HepG2 (cell line): ENCODE data around the gene VEPH1.

ENCODE experiments used
- CBFB ChIP-seq: sonication (generic); formaldehyde crosslinking; IDR thresholded peaks from 2 replicates; pipeline ENCODE4 v1.4.0; 2020; ENCODE audit warnings: missing genetic modification reagents
- CTCF ChIP-seq: sonication (generic); formaldehyde crosslinking; IDR thresholded peaks from 2 replicates; pipeline ENCODE4 v1.5.0; 2020; ENCODE audit warnings: mild to moderate bottlenecking, missing genetic modification reagents, moderate library complexity
- EZH2 ChIP-seq: conservative IDR thresholded peaks from 2 replicates; pipeline ENCODE4 v1.6.1; 2012; ENCODE audit warnings: mild to moderate bottlenecking, low read depth, low read length, moderate library complexity
- NFYB ChIP-seq: sonication (generic); formaldehyde crosslinking; IDR thresholded peaks from 2 replicates; pipeline ENCODE4 v1.4.0; 2020; ENCODE audit warnings: missing genetic modification reagents
- POLR2A ChIP-seq, 2 experiments: IDR thresholded peaks; 2 replicates each; pipeline ENCODE4 v1.6.1; 2011; ENCODE audit warnings: low read depth in 2 of 2, low read length in 2 of 2, mild to moderate bottlenecking in 1 of 2, moderate library complexity in 1 of 2; ENCODE audit not compliant: insufficient read depth in 1 of 2
- POLR2AphosphoS5 ChIP-seq: IDR thresholded peaks from 2 replicates; pipeline ENCODE4 v1.6.1; 2012; ENCODE audit warnings: low read depth, low read length
- RAD21 ChIP-seq: fragments of 450-650 bp; formaldehyde crosslinking; IDR thresholded peaks from 2 replicates; pipeline ENCODE4 v1.5.0; 2020; ENCODE audit warnings: mild to moderate bottlenecking
- REST ChIP-seq, 2 experiments: IDR thresholded peaks; 2 replicates each; pipeline ENCODE4 v1.6.1; 2011 to 2012; ENCODE audit warnings: low read length in 2 of 2, borderline replicate concordance in 1 of 2, low read depth in 1 of 2, mild to moderate bottlenecking in 1 of 2, moderate library complexity in 1 of 2
- SMC3 ChIP-seq: IDR thresholded peaks from 2 replicates; pipeline ENCODE4 v1.6.1; 2011; ENCODE audit warnings: low read length, improper control_type of control experiment
- TBL1XR1 ChIP-seq: fragments of 150-350 bp; IDR thresholded peaks from 2 replicates; pipeline ENCODE4 v1.6.1; 2014; ENCODE audit warnings: borderline replicate concordance, low read length; ENCODE audit not compliant: partially characterized antibody
- ZNF33B ChIP-seq: sonication (generic); formaldehyde crosslinking; IDR thresholded peaks from 2 replicates; pipeline ENCODE4 v1.5.1; 2020; ENCODE audit warnings: mild to moderate bottlenecking, missing genetic modification reagents
- ZNF629 ChIP-seq: sonication (generic); formaldehyde crosslinking; conservative IDR thresholded peaks from 2 replicates; pipeline ENCODE4 v1.5.0; 2020; ENCODE audit warnings: missing genetic modification reagents
- TF ChIP-seq, protein P1 (sequence below): sonication (generic); formaldehyde crosslinking; IDR thresholded peaks from 2 replicates; pipeline ENCODE4 v1.4.0; 2020; ENCODE audit warnings: missing genetic modification reagents, borderline replicate concordance
- TF ChIP-seq, protein P2 (sequence below): IDR thresholded peaks from 2 replicates; pipeline ENCODE4 v1.6.1; 2016; ENCODE audit warnings: low read depth, control low read depth

- no peak for TF ChIP-seq POLR2A (IDR thresholded peaks at IDR 0.05; ENCODE audit: insufficient read depth in 1 of 2, low read depth in 2 of 2, low read length in 2 of 2)
- no peak for TF ChIP-seq CTCF (CRISPR knock-in tag)
- TF ChIP-seq TBL1XR1 = no peak
- TF ChIP-seq, protein P1, sequence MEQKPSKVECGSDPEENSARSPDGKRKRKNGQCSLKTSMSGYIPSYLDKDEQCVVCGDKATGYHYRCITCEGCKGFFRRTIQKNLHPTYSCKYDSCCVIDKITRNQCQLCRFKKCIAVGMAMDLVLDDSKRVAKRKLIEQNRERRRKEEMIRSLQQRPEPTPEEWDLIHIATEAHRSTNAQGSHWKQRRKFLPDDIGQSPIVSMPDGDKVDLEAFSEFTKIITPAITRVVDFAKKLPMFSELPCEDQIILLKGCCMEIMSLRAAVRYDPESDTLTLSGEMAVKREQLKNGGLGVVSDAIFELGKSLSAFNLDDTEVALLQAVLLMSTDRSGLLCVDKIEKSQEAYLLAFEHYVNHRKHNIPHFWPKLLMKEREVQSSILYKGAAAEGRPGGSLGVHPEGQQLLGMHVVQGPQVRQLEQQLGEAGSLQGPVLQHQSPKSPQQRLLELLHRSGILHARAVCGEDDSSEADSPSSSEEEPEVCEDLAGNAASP = no peak
- TF ChIP-seq SMC3 = no peak
- TF ChIP-seq EZH2 = no peak
- no peak for TF ChIP-seq REST (IDR thresholded peaks at IDR 0.05; ENCODE audit: borderline replicate concordance in 1 of 2, low read depth in 1 of 2, low read length in 2 of 2)
- no peak for TF ChIP-seq CBFB
- no peak for TF ChIP-seq ZNF33B
- TF ChIP-seq, protein P2, sequence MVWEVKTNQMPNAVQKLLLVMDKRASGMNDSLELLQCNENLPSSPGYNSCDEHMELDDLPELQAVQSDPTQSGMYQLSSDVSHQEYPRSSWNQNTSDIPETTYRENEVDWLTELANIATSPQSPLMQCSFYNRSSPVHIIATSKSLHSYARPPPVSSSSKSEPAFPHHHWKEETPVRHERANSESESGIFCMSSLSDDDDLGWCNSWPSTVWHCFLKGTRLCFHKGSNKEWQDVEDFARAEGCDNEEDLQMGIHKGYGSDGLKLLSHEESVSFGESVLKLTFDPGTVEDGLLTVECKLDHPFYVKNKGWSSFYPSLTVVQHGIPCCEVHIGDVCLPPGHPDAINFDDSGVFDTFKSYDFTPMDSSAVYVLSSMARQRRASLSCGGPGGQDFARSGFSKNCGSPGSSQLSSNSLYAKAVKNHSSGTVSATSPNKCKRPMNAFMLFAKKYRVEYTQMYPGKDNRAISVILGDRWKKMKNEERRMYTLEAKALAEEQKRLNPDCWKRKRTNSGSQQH (CRISPR knock-in tag) = no peak
- TF ChIP-seq NFYB (CRISPR knock-in tag) = no peak
- TF ChIP-seq POLR2AphosphoS5 = no peak
- no peak for TF ChIP-seq ZNF629
- no peak for TF ChIP-seq RAD21 (CRISPR knock-in tag)
These were observed 271.1 kb downstream of the VEPH1 start for GRCh38 chr3:157232141-157232540.
